K562 (cell line): ENCODE results near the gene SUMF1. TPM values are rescaled to one million over a fixed set of nuclear protein-coding genes. Genes with fewer than 3 reads are reported as not detected.

ENCODE experiments used
- CBX5 ChIP-seq: IDR thresholded peaks from 2 replicates; pipeline ENCODE4 v1.6.1; 2014; ENCODE audit warnings: low read depth, borderline replicate concordance
- CBX8 ChIP-seq: fragments of 200-600 bp; sonication (generic); IDR thresholded peaks from 2 replicates; pipeline ENCODE4 v1.6.1; 2012; ENCODE audit warnings: borderline replicate concordance, mixed run types, low read depth, mild to moderate bottlenecking, moderate library complexity, mixed read lengths, low read length, control low read depth, inconsistent platforms; ENCODE audit not compliant: poor library complexity, severe bottlenecking; ENCODE audit errors: extremely low read depth
- CEBPB ChIP-seq: fragments of 450-650 bp; IDR thresholded peaks from 2 replicates; pipeline ENCODE4 v1.6.1; 2016; ENCODE audit warnings: missing genetic modification characterization, missing compliant biosample characterization
- DDX20 ChIP-seq: fragments of 450-650 bp; IDR thresholded peaks from 2 replicates; pipeline ENCODE4 v1.6.1; 2016; ENCODE audit warnings: missing genetic modification characterization, low read depth, mild to moderate bottlenecking, missing compliant biosample characterization, moderate library complexity
- HNRNPUL1 ChIP-seq: fragments of 200-400 bp; formaldehyde crosslinking; IDR thresholded peaks from 2 replicates; pipeline ENCODE4 v1.6.1; 2017; ENCODE audit warnings: low read length
- KDM1A ChIP-seq, 2 experiments: fragments of 450-650 bp; IDR thresholded peaks; 2 replicates each; pipeline ENCODE4 v1.6.1; 2016; ENCODE audit warnings: mild to moderate bottlenecking in 2 of 2
- KLF6 ChIP-seq: fragments of 250-450 bp; sonication (Bioruptor Pico); IDR thresholded peaks from 2 replicates; pipeline ENCODE4 v1.4.0; 2020; ENCODE audit warnings: mild to moderate bottlenecking, moderate library complexity, borderline replicate concordance
- NFE2 ChIP-seq: IDR thresholded peaks from 2 replicates; pipeline ENCODE4 v1.6.1; 2014; ENCODE audit warnings: antibody characterized with exemption, low read depth
- PCBP1 ChIP-seq: fragments of 200-400 bp; formaldehyde crosslinking; IDR thresholded peaks from 2 replicates; pipeline ENCODE4 v1.6.1; 2018; ENCODE audit warnings: mild to moderate bottlenecking, low read depth, low read length; ENCODE audit not compliant: poor library complexity, severe bottlenecking
- POLR2AphosphoS5 ChIP-seq: IDR thresholded peaks from 2 replicates; pipeline ENCODE4 v1.6.1; 2011; ENCODE audit warnings: mild to moderate bottlenecking, low read depth, low read length, moderate library complexity; ENCODE audit not compliant: control insufficient read depth, insufficient read depth
- PTRF ChIP-seq: fragments of 450-650 bp; IDR thresholded peaks from 2 replicates; pipeline ENCODE4 v1.6.1; 2016; ENCODE audit warnings: mild to moderate bottlenecking, missing genetic modification characterization, missing compliant biosample characterization
- SMAD1 ChIP-seq: fragments of 150-350 bp; IDR thresholded peaks from 2 replicates; pipeline ENCODE4 v1.6.1; 2014; ENCODE audit warnings: low read length, low read depth; ENCODE audit not compliant: partially characterized antibody
- SMARCE1 ChIP-seq: fragments of 450-650 bp; IDR thresholded peaks from 2 replicates; pipeline ENCODE4 v1.7.1; 2016; ENCODE audit warnings: mild to moderate bottlenecking
- ZNF3 ChIP-seq: fragments of 250-450 bp; sonication (Bioruptor Pico); IDR thresholded peaks from 2 replicates; pipeline ENCODE4 v1.5.0; 2021; ENCODE audit warnings: mild to moderate bottlenecking, moderate library complexity
- ZNF518B ChIP-seq: fragments of 250-450 bp; sonication (Bioruptor Pico); IDR thresholded peaks from 2 replicates; pipeline ENCODE4 v1.5.0; 2021; ENCODE audit warnings: mild to moderate bottlenecking, moderate library complexity
- polyA plus RNA-seq, 8 experiments: library from polyadenylated mRNA; depleted of rRNA in 4 of 8; stranded (reverse) in 5 of 8; unstranded in 3 of 8; fragments of >200 nt; fragmentation: Nextera tagmentation in 2 of 8; fragmentation: Illumina TruSeq in 1 of 8; extraction: Ambion mirVana in 2 of 8; extraction: Trizol in 1 of 8; gene quantifications; 2 replicates each; pipeline versions ENCODE4 v1.2.1 to v1.2.3, GENCODE V29; 2011 to 2014; ENCODE audit warnings: inconsistent platforms in 1 of 8, missing spikeins in 1 of 8
- total RNA-seq, 7 experiments: library from RNA; depleted of rRNA in 6 of 7; stranded (reverse); fragments of >200 nt in 6 of 7; fragmentation: Illumina TruSeq in 2 of 7; extraction: Trizol in 2 of 7; gene quantifications; 2 replicates each; pipeline versions ENCODE4 v1.2.1 to v1.2.3, GENCODE V29; 2011 to 2021; ENCODE audit warnings: low replicate concordance in 1 of 7
- TF ChIP-seq, protein P1 (sequence below): fragments of 450-650 bp; IDR thresholded peaks from 2 replicates; pipeline ENCODE4 v1.6.1; 2016
- TF ChIP-seq, protein P2 (sequence below): sonication (generic); formaldehyde crosslinking; IDR thresholded peaks from 2 replicates; pipeline ENCODE4 v1.9.0; 2022; ENCODE audit warnings: mild to moderate bottlenecking, missing genetic modification reagents
- TF ChIP-seq, protein P3 (sequence below): fragments of 250-450 bp; sonication (Bioruptor Pico); IDR thresholded peaks from 2 replicates; pipeline ENCODE4 v1.5.0; 2021; ENCODE audit warnings: mild to moderate bottlenecking, borderline replicate concordance

Gene SUMF1
- total and polyA plus RNA-seq, 9 of the 15 experiments (the other 6 are each of a cell fraction or from before 2014, with no cell fraction given) = 1.3 to 7.4 (median 4.2) TPM

DNA sequence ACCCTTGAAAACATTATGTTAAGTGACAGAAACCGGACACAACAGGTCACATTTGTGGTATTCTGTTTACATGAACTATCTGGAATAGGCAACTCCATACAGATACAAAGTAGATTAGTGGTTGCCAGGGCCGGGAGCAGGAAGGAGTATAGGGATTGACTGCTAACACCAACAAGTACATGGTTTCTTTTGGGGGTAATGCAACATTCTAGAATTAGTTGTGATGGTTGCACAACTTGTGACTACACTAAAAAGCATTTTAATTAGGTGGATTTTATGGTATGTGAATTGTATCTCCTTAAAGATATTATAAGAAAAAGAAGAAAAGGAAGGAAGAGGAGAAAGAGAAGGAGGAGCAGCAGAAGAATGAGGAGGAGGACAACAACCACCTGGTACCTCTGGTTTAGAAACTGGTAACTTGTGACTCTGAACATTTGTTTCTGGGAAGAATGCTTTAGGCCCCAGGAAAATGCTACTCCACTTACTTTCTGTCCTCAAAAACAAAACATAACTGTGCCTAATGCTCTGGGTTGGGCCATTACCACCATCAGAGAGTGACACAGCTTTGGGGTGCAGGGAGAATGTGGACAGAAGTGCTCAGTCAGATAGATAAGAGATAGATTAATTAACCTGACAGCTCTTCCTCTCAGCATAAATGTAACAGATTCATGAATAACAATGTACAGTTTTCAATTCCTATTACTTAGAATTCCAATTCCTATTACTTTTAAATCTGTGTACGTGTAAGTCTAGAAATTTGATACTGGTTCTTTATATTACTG, 143.6 kb downstream of the SUMF1 start (continued):
- TF ChIP-seq, protein P1, sequence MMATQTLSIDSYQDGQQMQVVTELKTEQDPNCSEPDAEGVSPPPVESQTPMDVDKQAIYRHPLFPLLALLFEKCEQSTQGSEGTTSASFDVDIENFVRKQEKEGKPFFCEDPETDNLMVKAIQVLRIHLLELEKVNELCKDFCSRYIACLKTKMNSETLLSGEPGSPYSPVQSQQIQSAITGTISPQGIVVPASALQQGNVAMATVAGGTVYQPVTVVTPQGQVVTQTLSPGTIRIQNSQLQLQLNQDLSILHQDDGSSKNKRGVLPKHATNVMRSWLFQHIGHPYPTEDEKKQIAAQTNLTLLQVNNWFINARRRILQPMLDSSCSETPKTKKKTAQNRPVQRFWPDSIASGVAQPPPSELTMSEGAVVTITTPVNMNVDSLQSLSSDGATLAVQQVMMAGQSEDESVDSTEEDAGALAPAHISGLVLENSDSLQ = peak; percentile 72
- TF ChIP-seq KDM1A (IDR thresholded peaks at IDR 0.05) (no peak), PTRF (no peak), POLR2AphosphoS5 (no peak), SMARCE1 (0 out of 2 replicates have a peak, but pooled peaks have one; percentile 41), KLF6 (CRISPR knock-in tag) (no peak), SMAD1 (no peak), ZNF3 (CRISPR knock-in tag) (no peak), DDX20 (tag) (no peak), PCBP1 (no peak), CEBPB (tag) (peak; percentile 4; the same call in 1 of the 2 replicates), CBX8 (no peak), HNRNPUL1 (no peak), NFE2 (peak; percentile 76), ZNF518B (CRISPR knock-in tag) (no peak), CBX5 (no peak)
- TF ChIP-seq, protein P2, sequence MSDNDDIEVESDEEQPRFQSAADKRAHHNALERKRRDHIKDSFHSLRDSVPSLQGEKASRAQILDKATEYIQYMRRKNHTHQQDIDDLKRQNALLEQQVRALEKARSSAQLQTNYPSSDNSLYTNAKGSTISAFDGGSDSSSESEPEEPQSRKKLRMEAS (CRISPR knock-in tag) = no peak
- TF ChIP-seq, protein P3, sequence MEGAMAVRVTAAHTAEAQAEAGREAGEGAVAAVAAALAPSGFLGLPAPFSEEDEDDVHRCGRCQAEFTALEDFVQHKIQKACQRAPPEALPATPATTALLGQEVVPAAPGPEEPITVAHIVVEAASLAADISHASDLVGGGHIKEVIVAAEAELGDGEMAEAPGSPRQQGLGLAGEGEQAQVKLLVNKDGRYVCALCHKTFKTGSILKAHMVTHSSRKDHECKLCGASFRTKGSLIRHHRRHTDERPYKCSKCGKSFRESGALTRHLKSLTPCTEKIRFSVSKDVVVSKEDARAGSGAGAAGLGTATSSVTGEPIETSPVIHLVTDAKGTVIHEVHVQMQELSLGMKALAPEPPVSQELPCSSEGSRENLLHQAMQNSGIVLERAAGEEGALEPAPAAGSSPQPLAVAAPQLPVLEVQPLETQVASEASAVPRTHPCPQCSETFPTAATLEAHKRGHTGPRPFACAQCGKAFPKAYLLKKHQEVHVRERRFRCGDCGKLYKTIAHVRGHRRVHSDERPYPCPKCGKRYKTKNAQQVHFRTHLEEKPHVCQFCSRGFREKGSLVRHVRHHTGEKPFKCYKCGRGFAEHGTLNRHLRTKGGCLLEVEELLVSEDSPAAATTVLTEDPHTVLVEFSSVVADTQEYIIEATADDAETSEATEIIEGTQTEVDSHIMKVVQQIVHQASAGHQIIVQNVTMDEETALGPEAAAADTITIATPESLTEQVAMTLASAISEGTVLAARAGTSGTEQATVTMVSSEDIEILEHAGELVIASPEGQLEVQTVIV (CRISPR knock-in tag) = no peak
